NCI-H146 (cell line): ENCODE results near the gene B3GAT1.

Source experiments
- DNase-seq: peaks from one replicate; lab custom pipeline; 2025; lab: John Stamatoyannopoulos, UW

Gene B3GAT1

DNA sequence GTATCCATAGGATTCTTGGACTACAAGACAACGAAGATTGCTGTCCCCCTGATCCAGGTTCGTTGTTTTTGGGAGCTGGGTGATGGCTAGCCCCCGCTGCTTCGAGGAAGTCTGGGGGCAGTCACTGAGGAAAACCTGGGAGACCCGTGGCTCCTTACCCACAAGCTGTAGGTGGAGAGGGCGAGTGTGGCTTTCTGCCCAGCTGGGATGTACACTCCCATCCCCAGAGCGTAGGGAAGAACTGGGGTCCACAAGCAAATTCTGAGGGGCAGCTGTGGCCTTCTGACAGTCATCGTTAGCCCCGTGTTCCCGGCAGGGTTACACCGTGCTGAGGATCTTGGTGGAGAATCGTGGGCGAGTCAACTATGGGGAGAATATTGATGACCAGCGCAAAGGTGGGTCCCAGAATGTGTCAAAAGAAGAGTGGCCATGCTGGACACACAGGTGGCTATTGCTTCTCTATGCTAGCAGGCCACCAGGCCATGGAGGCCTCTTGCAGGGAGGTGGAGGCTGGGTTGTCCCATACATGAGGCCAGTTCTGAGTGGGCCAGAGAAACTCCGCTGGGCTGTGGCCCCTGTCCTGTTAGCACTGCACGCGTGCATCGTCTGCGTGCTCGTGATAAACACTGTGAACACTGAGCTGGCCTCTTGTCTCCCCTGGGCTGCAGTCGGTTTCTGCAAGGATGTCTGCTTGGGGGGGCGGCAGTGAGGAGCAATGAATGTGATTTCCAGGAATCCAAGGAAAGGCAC, 40.4 kb downstream of the B3GAT1 start:
- DNase-seq: no peak

DNA sequence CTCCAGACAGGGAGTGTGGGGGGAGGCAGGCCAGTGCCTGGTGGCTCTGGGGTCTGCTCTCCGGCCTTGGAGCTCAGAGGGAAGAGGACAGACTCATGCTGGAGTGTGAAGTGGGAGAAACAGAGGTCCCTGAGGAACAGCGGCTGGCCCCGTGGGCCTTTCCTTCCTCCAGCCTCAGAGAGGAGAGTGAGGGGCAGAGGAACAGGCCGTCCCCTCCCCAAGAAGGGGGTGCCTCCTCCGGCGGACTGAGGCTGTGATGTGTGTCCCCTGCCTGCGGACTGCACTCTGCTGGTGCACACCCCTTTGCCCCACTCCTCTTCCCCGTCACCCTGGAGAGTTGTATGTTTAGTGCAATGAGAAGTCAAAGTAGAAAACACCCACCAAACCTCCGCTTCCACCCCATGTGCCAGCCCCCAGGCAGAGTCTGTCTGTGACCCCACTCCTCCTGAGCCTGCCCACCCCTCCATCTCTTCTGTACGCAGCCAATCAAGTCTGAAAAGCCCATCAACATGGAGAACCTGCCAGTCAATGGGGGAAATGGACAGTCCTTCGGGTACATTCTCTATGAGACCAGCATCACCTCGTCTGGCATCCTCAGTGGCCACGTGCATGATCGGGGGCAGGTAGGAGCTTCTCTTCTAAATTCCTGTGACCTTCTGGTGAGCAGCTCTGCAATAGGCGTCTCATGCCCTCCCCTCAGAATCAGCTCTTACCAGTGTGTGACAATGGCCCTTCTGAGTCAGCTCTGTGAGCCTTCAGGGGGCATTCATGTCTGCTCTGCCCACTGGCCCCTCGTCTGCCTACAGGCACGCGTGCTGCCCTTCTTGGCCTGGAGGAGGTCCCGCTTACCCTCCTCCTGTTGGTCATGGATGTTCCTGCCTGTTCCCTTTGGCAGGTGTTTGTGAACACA, 41.3 kb downstream of the B3GAT1 start:
- no peak for DNase-seq

DNA sequence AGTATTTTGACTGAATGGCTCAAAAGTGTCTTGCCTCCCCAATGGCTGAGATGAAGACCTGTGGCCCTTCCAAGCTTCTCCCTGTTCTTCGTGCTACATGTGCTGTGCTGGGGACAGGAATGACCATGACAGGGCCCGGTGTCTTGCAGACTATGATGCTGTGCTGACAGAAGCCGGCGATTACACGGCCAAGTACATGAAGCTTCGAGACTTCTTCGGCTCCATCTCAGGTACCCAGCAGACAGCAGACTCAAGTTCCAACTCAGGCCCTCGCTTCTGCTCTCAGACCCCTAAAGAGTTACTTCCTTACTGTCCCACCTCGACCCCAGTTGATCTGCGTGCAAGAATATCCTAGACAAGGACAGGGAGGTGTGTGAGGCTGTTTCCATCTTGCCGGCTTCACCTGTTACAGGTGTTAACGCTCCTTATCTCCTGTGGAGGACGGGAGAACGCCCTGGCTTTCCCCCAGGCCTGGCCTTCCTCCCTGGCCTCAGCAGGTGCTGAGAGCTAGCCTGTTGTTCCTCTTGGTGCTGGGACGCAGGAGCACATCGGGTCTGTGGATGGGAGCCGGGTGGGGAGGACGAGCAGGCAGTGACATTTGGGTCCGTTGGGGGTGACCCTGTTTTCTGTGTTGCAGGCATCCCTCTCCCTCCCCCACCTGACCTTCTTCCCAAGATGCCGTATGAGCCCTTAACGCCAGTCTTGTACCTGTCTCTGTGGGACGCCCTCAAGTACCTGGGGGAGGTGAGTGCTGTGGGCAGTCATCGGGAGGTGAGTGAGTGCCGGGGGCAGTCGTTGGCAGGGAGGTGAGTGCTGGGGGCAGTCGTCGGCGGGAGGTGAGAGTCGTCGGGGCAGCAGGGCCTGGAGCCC, 42.2 kb downstream of the B3GAT1 start:
- no peak for DNase-seq

DNA sequence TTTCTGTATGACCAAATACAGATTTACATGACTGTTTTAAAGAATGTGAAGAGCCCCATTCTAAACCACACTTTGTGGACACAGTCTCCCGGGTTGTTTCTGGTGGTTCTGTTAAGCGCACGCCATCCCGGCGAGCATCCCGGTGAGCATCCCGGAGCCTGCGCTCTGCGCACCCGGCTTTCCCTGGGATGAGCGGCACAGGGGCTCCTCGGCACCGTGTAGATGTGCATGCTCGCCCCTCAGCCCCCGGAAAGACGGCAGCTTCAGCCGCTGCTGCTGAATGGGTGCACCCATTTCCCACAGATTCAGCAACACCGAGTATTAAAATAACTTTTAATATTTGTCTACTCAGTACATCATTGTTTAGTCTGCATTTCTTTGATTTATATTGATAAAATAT, 44.3 kb downstream of the B3GAT1 start:
- DNase-seq: no peak

DNA sequence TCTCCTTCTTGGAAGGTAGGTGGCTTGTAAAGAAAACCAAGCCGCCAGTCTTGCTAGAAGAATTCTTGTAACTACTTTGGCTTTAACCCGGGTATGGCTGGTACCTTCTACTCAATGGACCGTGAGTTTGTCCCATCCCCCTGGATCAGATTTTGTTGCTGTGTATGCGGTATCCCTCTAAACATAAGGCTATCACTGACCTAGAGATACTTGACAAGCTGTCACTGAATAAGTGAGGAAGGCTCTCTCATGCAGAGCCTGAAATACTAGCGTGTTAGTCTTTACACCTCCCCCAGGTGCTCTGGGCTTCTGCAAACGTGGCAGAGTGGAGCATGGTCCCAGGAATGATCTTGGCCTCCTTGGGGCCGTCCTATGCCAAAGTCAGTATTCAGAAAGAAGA, 45.8 kb downstream of the B3GAT1 start:
- no peak for DNase-seq

DNA sequence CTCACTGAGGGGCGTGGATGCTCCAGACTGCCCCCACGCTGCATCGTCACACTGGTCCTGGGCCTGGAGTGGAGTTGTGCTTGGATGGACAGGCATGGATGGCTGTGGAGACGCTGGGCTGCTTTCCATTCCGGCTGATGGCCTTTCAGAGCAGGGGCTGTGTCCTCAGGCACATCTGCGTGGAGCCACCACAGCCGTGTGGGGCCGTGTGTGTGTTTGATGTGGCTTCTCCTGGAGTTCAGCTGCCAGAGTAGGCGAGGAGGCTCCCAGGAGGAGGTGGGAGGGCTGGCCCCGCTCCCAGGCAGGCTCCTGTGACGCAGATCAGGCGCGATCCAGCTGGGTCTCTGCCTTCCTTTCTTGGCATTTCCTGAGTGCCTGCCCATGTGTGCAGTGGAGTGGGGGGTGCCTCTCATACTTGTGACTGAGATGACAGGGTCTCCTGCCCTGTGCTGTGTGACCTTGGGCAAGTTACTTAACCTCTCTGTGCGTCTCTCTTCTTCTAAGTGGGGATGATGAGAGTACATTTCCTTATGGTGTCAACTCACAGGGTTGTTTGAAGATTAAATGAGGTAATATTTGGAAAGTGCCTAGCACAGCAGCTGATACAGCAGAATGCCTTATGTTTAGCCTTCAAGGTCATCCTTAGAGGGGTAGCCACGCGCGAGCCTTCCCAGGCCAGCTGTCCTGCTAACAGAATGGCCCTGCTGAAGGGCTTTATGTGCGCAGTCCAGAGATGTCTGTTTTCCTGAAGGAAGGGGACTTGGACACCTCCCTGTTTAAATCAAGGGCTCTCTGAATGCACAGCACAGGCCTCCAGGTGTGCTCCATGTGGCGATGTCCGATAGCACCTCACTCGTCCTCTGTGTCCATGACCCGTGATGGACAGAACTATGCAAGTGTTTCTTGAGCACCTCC, 46.8 kb downstream of the B3GAT1 start:
- no peak for DNase-seq

DNA sequence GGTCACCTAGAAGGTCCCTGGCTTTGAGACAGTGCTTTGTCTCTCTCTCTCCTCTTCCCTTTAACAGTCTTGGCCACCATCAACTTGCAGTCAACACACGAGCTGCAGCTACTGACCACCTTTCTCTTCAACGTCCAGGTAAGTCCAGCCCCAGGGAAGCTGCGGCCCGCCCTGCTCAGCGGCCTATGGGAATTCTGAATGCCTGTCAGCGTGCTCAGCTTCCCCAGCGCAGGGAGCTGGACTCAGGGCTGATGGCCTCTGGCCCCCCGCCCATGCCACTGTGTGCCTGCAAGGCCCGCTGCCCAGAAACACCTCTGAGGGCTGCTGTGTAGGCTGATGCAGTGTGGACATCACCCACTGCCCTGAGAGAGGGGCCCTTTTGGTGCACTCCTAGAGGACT, 47.8 kb downstream of the B3GAT1 start:
- DNase-seq: no peak

DNA sequence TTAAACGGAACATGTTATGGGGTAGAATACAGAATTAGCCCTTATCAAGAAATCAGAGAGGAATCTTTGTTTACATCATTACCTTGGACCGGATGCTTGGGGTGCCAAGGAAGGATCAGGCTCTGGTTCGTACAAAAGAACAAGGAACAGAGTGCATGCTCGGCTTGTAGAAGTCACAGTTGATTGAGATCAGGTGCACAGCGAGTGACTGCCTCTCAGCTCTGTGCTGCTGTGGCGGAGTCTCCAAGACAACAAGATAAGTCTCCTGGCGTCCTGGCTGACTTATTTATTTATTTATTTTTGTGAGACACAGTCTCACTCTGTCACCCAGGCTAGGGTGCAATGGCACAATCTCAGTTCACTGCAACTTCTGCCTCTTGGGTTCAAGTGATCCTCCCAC, 48.5 kb downstream of the B3GAT1 start:
- DNase-seq: no peak

DNA sequence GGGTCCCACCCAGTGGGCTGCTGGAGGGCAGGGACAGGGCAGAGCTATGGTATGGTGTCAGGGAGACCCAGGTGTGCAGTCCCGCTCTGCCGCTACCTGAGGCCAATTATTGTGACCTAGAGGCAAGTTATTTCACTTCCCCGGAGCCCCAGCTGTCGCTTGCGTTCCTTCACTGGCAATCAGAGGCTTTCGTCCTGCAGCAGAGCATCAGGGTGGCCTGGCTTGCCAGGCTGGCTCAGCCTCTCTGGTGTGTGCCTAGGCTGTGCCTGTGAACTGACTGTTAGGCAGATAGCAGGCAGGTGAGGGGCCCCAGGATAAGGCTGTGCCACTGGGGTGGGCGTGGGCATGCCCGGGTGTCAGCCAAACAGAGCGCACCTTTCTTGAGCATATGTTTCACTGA, 48.9 kb downstream of the B3GAT1 start:
- no peak for DNase-seq

DNA sequence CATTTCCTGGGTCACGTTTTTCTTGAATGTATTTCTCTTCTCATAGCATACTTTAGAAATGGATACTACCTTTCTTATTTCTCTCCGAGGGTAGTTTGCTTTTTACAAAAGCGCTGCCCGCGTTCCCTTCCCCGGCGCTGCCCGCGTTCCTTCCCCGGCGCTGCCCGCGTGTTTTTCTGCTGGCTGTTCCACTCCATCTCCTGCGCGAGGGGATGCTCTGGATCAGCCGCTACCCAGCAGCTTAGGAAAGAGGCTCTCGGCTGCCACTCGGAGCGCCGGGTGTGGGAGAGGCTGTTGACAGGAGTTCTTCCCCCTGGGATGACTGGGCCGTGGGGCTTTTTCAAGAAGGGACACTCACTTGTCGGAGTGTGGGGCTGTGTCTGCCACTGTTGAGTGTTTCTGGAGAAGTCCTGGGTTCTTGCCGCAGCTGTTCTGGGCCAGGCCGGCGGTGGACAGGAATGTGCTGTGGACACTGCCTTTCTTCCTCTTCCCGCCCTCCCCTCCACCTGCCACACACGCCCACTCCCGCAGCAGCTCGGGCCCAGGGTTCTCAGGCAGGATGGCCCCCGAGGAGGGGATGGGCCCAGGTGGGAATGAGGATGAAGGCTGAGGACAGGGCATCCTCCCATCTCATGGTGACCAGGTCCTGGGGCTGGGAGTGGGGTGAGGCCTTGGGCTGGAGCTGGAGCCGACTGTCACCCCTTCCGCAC, 49.7 kb downstream of the B3GAT1 start:
- no peak for DNase-seq

DNA sequence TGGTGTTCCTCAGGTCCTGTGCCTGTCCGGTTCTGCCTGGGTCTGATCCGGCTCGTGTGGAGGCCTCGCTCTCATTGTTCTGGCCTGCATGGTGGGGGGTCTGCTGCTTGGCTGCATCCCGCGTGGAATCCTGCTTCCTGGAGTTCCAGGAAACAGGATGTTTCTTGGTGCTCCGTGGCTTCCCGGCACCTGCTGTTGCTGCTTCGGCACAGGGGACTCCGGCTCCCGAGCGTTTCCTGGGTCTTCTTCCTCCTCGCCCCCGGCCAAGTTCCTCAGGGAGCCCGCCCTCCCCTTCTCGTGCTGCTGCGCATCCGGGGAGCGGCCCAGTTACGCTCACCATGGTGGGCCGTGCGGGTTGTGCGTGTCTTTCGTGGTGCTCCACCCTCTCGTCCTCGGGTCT, 50.4 kb downstream of the B3GAT1 start:
- DNase-seq: no peak

DNA sequence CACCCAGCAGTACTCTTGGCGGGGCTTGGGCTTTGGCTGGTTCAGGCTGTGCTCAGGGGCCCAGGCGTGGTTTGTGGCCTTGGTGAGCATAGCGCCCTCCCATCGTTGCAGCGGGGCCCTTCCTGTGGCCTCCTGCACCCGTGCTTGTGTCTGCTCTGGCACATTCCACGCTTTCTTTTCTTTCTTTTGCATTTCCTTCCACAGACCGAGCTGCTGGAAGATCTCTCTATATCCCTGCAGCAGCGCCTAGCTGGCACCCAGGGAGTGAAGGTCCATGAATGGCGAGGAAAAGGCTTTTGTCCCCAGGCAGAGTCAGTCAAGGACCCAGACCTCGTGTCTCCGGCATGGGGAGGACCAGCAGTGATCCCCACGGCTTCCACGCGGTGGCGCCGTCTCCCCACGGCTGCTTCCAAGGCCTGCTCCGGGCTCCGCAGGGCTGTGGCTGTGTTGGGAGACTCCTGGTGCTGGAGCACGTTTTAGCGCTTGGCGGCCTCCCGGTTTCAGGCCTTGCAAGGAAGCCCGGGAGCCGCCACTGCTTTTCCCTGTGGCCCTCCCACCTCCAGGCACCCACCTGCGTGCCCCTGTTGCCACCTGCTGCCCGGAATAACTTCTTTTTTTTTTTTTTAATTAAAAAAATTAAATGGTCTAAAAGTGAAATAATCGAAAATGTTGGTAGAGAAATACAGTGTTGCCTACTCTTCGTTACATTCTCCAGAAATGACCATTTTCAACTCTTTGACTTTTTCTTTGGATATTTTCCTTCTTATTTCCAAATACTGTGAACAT, 51.8 kb downstream of the B3GAT1 start:
- DNase-seq: no peak

DNA sequence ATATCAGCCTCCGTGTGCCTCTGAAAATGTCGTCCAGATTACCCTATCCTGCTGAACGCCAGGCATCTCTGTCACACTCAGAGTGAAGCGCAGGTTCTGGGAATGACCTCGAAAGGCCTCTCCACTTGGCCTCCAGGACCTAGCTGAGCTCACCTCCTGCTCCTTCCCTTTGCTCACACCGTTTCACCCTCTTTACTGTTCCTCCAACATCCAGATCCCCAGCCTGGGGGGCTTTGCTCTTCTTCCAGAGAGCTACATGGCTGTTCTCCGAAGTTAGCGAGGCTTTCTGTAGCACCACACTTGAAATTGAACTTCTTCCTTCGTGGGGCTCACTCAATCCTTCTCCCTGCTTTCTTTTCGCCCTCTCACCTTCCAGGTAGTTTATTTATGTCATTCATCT, 52.4 kb downstream of the B3GAT1 start:
- DNase-seq: no peak

DNA sequence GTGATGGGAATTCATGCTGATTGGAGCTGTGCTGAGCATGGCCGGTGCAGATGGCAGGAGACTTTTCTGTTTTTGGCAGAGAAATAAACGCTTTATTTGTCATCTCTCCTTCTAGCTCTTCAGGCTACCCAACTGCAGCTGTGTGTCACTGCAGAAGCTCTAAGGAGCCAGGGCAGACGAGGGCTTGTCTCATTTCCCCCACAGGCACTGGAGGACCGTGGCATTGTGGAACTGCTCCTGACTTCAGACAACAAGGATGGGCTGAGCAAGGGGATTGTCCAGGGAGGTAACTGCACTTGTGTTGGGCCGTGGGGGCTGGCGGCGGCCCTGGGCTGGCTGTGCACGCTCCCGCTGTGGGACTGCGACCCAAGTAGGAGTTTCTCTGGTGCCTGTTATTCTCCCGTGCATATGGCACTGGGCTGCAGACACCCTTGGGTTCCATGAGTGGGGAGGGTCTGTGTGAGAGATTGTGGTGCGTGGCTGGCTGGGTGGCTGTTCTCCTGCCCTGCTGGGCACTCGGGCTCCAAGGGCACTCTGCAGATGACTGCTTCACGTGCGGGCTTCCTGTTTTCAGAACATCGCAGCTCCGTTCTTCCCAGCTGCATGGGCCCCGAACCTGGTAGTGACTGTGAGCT, 53.1 kb downstream of the B3GAT1 start:
- DNase-seq: no peak

DNA sequence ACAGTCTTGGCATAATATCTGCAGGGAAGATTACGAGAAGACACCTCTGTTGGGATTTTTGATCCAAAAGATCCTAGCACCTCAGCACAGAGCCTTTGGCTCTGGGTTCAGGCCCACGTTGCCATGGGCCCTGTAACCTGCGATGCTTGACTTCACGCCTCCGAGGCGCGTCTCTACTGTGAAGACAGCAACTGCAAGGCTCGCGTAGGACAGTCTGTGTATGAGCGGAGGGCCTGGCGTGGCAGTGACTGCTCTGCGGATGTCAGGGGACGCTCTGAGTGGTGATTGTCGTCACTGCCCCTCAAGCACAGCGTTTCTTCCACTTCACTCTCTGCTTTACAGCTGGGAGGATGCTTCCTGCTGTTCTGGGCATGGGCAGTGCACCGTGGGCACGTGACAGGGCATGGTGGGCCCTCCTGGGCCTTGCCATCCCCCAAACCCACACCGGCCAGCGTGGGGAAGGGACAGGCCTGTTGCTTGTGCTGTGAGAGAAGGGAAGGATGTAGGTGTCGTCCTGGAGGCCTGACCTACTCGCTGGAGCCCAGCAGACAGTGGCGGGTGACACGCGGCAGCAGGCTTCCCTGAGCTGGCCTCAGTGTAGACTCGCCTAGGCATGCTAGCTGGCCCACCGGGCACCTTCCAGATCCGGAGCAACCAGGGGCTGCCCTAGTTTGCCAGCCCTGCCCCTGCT, 53.7 kb downstream of the B3GAT1 start:
- DNase-seq: no peak

DNA sequence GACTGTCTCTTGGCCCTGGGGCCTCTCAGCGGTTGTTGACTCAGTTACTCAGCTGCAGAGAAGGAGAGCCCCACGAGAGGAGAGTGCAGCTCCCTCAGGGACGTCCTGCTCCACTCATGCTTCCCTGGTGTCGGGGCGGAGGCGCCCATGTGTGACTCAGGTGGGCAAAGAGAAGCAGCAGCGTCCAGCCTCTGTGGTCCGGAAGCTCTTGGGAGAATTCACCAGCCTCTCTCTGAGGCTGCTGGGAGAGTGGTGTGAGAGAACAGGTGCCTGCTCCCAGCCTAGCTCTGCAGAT, 54.5 kb downstream of the B3GAT1 start:
- DNase-seq: no peak

DNA sequence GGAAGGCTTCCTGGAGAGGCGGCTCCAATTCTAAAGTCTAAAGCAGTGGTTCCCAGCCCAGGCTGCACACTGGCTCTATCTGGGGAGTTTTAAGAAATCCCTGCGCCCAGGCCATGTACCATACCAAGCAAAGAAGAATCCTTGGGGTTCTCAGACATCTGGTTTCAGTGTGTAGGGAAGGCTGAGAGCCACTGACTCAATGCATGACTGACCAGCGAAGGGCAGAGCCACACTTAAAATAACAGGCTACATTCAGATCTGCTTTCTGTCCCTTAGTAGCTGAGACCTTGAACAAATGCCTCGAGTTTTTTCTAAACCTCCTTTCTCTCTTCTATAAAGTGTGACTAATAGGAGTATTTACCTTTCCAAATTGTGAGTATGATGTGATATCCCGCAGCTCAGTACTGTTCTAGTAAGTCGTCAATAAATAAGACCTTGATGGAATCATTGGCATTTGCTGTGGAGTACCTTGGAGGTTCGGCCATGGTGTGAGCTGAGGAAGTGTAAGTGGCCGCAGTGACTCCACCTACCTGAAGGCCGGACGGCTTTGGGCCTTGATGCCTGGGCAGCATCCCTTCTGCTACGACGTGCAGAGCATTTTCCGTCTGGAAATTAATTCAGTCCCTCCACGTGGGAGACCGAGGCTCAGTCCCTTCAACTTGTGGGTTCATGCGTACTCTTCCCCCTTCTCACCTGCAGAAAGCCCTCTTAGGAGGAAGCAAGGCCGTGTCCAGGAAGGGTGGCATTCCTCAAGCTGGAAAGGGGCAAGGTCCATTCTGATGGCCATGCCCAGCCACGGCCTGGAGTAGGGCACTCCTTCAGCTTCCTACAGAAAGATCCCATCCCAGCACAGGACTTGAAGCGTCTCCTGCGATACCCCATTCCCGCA, 55.1 kb downstream of the B3GAT1 start:
- DNase-seq: no peak

DNA sequence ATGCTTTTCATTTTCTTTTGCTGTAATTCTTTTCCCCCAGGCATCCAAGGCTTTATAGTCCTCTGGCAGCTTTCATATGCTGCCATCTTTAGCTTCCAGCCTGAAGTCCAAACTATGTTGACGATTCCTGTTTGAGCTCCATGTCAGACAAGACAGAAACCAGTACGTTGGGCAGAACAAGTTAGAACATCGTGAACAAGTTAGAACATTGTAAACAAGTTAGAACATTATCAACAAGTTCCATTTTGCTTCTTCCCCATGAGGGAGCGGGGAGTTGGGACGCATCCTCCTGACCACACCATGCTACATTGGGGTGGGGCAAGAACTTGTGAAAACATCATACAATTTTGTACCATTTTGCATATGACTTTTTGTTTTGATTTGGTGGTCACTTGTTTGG, 56.4 kb downstream of the B3GAT1 start:
- no peak for DNase-seq
